Endometrial microvascular endothelial cells (primary cell): ENCODE data around the gene PDCL3. TPM values are rescaled to one million over a fixed set of nuclear protein-coding genes. Genes with fewer than 3 reads are reported as not detected.

Experiments used
- total RNA-seq: library from RNA; depleted of rRNA; stranded (reverse); fragments of >200 nt; gene quantifications from one replicate; pipeline ENCODE4 v1.2.3, GENCODE V29; 2015; ENCODE audit errors: inconsistent ontology term

Gene PDCL3
- total RNA-seq, 1 donor from 2014 or later, result 34.8 TPM

Other genes with a start within 250 kb of the PDCL3 start
- not detected for gene LONRF2, start 240.5 kb upstream of the PDCL3 start, total RNA-seq
- gene CHST10, start 145.3 kb upstream of the PDCL3 start, total RNA-seq, result 28.3 TPM
- gene NMS, start 92.5 kb upstream of the PDCL3 start, total RNA-seq, result not detected